ENCODE data around the gene ZNF790.
"Not testable (repeated sequence)": the region's sequence is repeated elsewhere in the genome, so short reads cannot be mapped to it uniquely, and the experiment has no call there.

The ZNF790 gene

DNA sequence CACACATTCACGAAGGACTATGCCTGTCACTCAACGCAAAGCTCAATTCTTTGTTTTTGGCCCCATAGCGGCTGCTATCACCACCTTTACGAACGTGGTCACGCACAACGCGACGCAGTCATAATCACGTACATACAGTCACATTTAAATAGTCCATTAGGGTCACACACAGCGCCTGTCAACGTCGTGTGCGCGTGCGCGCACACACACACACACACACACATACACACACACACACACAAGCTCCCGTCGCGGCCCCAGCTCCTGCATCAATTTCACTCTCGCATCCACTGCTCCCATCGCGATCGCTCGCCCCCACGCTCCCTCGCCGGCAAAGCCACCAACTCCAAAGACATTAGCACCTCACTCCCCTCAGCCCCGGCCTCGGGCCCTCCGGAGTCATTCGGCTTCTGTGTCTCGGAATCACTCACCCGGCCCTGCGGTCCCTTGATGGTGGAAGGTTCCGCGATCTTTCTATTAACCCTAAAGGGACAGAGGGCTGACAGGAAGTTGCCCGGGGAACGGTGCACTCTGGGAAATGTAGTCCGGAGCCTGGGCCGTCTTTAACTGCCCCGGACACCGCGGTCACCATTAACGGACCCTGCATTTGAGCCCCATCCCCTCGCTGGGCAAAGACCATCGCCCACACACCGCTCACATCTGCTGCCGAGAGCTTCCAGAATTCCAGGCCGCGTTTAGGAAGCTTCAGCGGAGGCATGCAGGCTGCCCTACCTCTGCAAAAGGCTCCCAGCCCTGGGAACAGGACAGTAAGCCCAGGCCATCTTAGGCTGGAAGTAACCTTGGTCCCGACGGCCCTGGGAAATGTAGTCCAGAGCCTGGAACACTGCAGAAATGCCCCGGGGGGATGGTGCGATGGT, at the start of gene ZNF790:
Gene ZNF790 (minus strand): TSS at position 482 of the 878 bp plus-strand sequence. CDS start 12,768 bp downstream, outside the sequence.
- peak; percentile 84 for DNase-seq

- no peak for DNase-seq
Observed at GRCh38 chr19:36876993-36877938, 39.1 kb upstream of the ZNF790 start.

- no peak for DNase-seq
Observed at GRCh38 chr19:36851898-36852297, 13.7 kb upstream of the ZNF790 start.

- DNase-seq: peak; percentile 93
Observed at GRCh38 chr19:36850559-36851442, 12.6 kb upstream of the ZNF790 start, which contains the start of gene ZNF345. TSS of gene ZNF345 (plus strand) at chr19:36850876. CDS start at chr19:36876831, 25,955 bp downstream.

GRCh38 chr19:36849701-36850558, 11.7 kb upstream of the ZNF790 start:
- peak; percentile 58 for DNase-seq

DNA sequence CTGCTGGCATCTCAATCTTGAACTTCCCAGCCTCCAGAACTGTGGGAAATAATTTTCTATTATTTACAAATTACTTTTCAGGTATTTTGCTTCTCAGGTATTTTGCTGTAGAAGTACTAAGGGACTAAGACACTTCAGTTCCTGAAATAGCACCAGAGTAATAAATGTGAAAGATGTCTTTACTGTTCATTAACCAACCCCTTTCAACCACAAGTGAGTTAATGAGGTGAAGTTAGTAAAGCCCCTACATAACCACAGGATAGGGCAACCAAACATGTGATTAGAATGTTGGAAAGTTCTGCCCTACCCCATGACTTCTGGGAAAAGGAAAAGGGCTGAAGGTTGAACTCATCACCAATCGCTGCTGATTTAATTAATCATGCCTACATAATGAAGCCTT, 9.8 kb upstream of the ZNF790 start:
- no peak for DNase-seq

DNA sequence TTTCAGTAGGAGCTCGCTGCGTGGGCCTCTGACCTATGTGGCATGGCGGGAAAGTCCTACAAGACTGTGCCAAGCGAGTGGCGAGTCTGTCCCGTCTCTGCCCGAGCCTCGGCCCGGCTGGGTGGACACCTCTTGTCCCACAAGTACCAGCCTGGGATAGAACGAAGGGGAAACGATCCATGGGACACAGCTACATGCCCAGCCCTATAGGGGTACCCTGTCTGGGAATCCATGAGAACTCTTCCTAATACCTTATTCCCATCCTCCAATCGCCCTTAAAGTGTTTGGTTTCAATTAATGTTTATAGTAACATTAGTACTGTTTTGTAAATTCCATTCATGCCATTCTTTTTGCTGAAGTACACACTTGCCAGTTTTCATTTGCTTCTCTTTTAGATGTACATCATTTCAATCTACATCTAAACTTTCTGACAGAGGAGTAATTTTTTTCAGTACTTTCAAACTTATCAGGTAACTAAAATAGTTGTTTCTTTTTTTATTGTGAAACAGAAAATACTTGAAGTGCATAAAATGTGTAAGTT, 667 bp upstream of the ZNF790 start:
- DNase-seq: no peak

- DNase-seq: no peak
Observed at GRCh38 chr19:36837176-36837905, 846 bp downstream of the ZNF790 start.

DNA sequence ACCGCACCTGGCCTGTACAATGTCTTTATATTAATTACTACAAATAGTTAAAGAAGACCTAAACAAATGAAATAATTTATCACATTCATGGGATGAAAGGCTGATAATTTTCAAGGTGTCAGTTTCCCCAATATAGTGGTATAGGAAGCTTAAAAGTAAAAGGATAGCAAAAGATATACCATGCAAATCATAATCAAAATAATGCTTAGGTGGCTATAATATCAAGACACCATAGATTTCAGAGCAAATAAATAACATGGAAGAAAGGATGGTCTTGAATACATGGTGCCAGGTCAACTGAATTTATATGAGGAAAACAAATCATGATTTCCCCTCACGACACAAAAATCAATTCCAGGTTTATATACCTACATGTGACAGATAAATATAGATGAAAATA, 4.8 kb downstream of the ZNF790 start:
- DNase-seq: no peak

DNA sequence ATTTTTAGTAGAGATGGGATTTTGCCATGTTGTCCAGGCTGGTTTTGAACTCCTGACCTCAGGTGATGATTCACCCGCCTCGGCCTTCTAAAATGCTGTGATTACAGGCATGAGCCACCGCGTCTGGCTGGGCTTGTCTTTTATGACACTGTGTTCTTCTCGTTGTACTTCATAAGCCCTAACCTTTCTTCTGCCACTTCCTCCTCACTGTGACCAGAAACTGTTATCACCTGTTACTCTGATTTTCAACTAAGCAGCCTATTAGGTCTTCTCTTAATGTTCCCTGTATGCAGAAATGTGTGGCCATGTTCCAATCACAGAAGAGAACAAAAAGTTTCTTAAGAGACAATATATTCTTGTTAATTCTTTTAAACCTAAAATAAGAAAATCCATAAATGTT, 16.4 kb downstream of the ZNF790 start:
- no peak for DNase-seq

DNA sequence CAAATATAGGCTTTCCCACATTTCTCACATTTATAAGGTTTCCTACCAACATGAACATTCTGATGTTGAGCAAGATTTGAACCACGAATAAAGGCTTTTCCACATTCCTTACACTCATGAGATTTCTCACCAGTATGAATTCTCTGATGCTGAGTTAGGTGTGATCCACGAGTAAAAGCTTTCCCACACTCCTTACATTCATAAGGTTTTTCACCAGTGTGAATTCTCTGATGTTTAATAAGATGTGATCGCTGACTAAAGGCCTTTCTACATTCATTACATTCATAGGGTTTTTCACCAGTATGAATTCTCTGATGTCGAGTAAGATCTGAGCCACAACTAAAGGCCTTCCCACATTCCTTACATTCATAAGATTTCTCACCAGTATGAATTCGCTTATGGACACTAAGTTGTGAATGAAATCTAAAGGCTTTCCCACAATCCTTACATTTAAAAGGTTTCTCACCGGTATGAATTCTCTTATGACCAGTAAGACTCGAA, 19.0 kb downstream of the ZNF790 start:
- no peak for DNase-seq

DNA sequence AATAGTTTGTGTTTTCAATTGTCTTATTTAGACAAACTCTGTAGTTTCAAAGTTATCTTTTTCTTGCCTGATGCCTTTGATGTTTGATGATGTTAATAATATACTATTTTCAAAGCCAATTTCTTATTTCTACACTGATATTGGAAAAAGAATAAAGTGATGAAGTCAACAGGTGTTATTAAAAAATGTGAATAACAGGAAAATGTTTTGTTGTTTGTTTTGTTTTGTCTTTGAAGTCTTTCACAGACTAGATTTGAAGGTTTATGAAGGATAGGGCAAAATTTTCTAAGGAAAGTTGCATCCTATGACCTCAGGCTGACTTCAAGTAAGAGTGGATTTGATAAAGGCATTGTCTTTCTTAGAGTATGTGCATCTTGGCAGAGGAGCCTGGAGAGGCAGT, 31.2 kb downstream of the ZNF790 start:
- DNase-seq: no peak

DNA sequence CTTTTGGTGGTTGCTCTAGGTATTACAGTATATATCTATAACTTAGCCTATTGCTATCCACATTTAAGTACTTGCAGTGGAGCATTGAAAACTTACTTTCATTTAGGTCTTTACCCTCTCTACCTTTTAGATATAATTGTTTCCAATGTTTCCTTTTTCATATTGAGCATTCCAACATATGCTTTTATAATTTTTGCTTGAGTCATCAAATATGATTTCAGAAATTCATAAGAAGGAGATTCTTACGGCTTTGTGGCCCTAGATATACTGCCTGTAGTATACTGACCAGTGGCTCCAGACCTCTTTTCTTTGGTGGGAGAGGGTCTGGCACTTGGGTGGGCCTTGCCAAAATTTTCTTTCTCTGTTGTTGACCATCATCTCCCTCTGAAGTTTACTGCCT, 32.8 kb downstream of the ZNF790 start:
- DNase-seq: no peak

- DNase-seq: no peak
Observed at GRCh38 chr19:36797786-36798108, 40.4 kb downstream of the ZNF790 start.

DNA sequence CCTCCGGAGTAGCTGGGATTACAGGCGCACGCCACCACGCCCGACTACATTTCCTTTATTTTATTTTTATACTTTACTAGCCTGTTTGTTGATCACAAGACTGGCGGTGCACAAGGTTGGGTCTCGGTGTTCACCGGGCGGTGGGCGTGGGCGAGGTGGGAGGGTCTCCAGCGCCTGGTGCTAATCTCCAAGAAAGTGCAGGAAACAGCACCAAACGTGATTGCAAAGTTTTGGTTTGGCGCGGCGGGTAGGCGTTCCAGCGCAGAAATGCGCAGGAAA, 41.5 kb downstream of the ZNF790 start:
- DNase-seq: no peak

- DNase-seq: not testable (repeated sequence)
Observed at GRCh38 chr19:36791420-36792141, 46.6 kb downstream of the ZNF790 start.

DNA sequence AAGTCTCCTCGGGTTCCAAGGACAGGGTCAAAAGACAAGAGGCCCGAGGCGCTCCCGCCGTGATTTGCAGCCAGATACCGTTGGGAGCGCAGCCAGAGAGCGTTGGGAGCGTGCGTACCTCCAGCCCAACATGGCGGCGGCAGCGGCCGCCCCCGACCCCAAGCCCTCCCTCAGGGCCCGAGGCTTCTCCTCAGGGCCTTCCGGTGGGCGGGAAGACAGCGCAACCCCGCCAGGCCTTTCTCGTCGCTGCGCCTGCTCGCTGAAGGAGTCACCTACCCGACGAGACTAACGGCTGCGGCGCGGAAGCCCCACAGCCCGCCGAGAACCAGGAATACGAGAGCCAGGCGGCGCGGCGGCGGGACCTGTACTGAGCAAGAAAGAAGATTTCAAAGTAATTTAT, 62.4 kb downstream of the ZNF790 start:
- DNase-seq: no peak

DNA sequence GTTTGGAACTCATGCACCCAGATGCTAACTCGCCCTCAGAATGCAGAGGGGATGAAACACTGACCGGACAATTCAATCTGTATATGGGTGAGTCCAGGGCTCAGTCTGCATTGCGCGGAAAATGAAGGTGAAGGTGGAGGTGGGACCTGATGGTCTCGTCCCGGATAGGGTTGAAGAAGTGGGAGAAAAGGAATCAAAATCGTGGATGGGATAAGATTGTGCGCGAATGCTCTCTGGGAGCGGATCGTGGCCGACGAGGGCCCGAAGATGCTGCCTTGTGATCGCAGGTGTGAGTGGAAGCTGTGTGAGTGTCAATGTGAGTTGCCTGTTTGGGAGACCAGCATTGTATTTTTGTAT, 65.0 kb downstream of the ZNF790 start:
- no peak for DNase-seq

GRCh38 chr19:36772311-36773222, 65.6 kb downstream of the ZNF790 start, which contains the start of gene ZNF850:
TSS of gene ZNF850 (minus strand) at chr19:36772807. CDS start at chr19:36762606, 10,201 bp downstream.
- peak; percentile 76 for DNase-seq

All from NCI-H187 treated with DMSO at 0.1 percent for 48 hours (cell line).